ENCODE results near the gene CDH13.

CDH13 gene

GRCh38 chr16:82841108-82841507 lies 214.3 kb downstream of the CDH13 start:
- no peaks in the 10 kb centered on the region for H3K27me3 Mint-ChIP-seq (ENCODE audit: low read depth)
- no peak overlapping the region for H3K27ac Mint-ChIP-seq
- H3K36me3 Mint-ChIP-seq (ENCODE audit: low read depth), result no peaks in the 10 kb centered on the region
- H3K4me3 Mint-ChIP-seq, result no peak overlapping the region
- peaks cover 11% of the 10 kb centered on the region for H3K9me3 Mint-ChIP-seq
- H3K4me1 Mint-ChIP-seq (ENCODE audit: low read depth), result no peaks in the 10 kb centered on the region

DNA sequence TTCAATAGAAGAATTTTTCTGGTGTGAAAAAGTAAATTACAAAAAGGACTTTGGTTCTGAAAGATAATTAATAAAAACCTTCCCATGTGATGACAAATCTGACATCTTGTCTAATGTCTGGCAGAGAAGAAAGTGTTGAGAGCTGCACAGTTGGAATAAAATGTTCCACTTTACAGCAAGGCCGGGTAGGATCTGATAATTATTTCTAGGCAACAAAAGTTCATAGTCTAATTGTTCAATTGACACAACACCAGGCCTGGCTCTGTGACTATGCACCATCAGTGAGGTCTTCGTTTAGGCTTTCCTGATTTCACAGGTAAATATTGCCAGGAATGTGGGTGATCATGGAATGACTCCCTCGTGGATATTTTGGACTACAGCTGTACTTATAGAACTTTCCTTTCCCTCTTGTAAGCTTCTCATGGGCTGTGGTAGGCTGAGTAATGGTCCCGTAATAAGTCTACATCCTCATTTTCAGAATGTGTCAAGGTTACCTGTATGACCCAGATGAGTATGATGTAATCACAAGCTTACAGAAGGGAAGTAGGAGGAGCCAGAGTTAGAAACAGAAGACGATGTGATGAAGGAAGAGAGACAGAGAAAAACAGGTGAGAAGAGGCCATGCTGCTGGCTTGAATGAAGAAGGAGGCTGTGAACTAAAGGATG lies 217.0 kb downstream of the CDH13 start:
- H3K9me3 Mint-ChIP-seq, result peaks cover 17% of the 10 kb centered on the region
- H3K27ac Mint-ChIP-seq, result no peak overlapping the region
- H3K4me3 Mint-ChIP-seq, result no peak overlapping the region
- H3K4me1 Mint-ChIP-seq (ENCODE audit: low read depth), result no peaks in the 10 kb centered on the region
- no peaks in the 10 kb centered on the region for H3K36me3 Mint-ChIP-seq (ENCODE audit: low read depth)
- no peaks in the 10 kb centered on the region for H3K27me3 Mint-ChIP-seq (ENCODE audit: low read depth)

- Mint-ChIP-seq H3K4me1 (ENCODE audit: low read depth) (no peaks in the 10 kb centered on the region), H3K9me3 (peaks cover 14% of the 10 kb centered on the region), H3K36me3 (ENCODE audit: low read depth) (no peaks in the 10 kb centered on the region), H3K27ac (no peak overlapping the region), H3K4me3 (no peak overlapping the region), H3K27me3 (ENCODE audit: low read depth) (no peaks in the 10 kb centered on the region)
Observed at GRCh38 chr16:82845116-82845515, 218.3 kb downstream of the CDH13 start.

DNA sequence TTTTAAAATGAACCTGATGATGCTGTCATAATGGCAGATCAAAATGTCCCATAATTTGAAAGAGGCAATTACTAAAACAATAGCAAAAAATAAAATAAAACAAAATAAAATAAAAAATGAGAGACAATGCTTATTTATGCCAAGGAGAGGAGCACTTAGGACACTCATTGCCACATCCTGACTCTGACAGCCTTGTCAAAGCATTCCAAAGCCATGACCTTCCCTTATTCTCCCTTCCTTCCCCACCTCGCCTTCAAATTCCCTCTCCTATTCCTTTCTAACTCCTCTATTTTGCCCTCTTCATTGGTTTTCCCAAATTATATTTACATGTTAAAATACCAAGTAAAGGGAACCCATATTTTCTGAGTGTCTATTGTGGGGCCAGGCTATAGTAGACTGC lies 220.0 kb downstream of the CDH13 start:
- H3K27ac Mint-ChIP-seq, result no peak overlapping the region
- H3K4me3 Mint-ChIP-seq, result no peak overlapping the region
- no peaks in the 10 kb centered on the region for H3K4me1 Mint-ChIP-seq (ENCODE audit: low read depth)
- no peaks in the 10 kb centered on the region for H3K36me3 Mint-ChIP-seq (ENCODE audit: low read depth)
- no peaks in the 10 kb centered on the region for H3K27me3 Mint-ChIP-seq (ENCODE audit: low read depth)
- H3K9me3 Mint-ChIP-seq, result peaks cover 14% of the 10 kb centered on the region

- no peaks in the 10 kb centered on the region for H3K27me3 Mint-ChIP-seq (ENCODE audit: low read depth)
- H3K27ac Mint-ChIP-seq, result no peak overlapping the region
- peaks cover 14% of the 10 kb centered on the region for H3K9me3 Mint-ChIP-seq
- no peaks in the 10 kb centered on the region for H3K4me1 Mint-ChIP-seq (ENCODE audit: low read depth)
- H3K36me3 Mint-ChIP-seq (ENCODE audit: low read depth), result no peaks in the 10 kb centered on the region
- H3K4me3 Mint-ChIP-seq, result no peak overlapping the region
Observed at GRCh38 chr16:82848013-82848412, 221.2 kb downstream of the CDH13 start.

- no peak overlapping the region for H3K4me3 Mint-ChIP-seq
Observed at GRCh38 chr16:82852388-82853008, 225.7 kb downstream of the CDH13 start.

GRCh38 chr16:82855471-82855870 lies 228.7 kb downstream of the CDH13 start:
- Mint-ChIP-seq H3K36me3 (ENCODE audit: low read depth) (no peaks in the 10 kb centered on the region), H3K4me3 (no peak overlapping the region), H3K27ac (no peak overlapping the region), H3K9me3 (peaks cover 5% of the 10 kb centered on the region), H3K27me3 (ENCODE audit: low read depth) (no peaks in the 10 kb centered on the region), H3K4me1 (ENCODE audit: low read depth) (no peaks in the 10 kb centered on the region)

More at GRCh38 chr16:82852388-82853008, 225.7 kb downstream of the CDH13 start:
- H3K27me3 Mint-ChIP-seq (ENCODE audit: low read depth), result no peaks in the 10 kb centered on the region
- H3K4me1 Mint-ChIP-seq (ENCODE audit: low read depth), result no peaks in the 10 kb centered on the region
- H3K9me3 Mint-ChIP-seq, result peaks cover 5% of the 10 kb centered on the region
- H3K36me3 Mint-ChIP-seq (ENCODE audit: low read depth), result no peaks in the 10 kb centered on the region
- H3K27ac Mint-ChIP-seq, result no peak overlapping the region

DNA sequence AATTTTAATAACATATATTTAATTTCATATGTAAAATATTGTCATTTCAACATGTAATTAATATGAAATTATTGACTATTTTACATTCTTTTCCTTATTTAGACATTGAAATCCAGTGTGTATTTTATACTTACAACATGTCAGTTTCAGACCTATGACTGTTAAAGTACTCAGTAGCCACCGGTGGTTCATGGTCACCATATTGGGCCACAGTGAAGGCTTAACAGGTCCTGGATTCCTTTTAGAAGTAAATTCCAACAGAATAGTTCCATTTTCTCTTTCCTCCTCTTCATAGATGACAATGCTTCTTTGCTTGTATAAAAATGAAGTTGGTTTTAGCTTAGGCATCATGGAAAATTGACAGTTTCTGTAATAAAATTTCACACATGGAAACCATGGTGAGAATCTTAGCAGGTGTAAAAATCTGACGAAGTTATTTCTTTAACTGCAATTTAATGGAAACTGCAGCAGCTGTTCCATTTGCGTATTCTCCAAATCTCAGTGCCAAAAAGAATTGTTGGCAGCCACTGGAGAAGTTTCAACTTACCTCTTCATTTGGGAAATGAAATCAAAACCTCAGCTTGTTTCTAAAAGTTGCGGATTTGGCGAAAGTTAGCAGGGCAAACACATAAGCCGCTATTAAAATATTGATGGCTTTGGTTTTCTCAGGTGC lies 231.1 kb downstream of the CDH13 start:
- no peaks in the 10 kb centered on the region for H3K4me1 Mint-ChIP-seq (ENCODE audit: low read depth)
- H3K27ac Mint-ChIP-seq, result no peak overlapping the region
- no peak overlapping the region for H3K4me3 Mint-ChIP-seq
- H3K9me3 Mint-ChIP-seq, result peaks cover 7% of the 10 kb centered on the region
- no peaks in the 10 kb centered on the region for H3K36me3 Mint-ChIP-seq (ENCODE audit: low read depth)
- H3K27me3 Mint-ChIP-seq (ENCODE audit: low read depth), result no peaks in the 10 kb centered on the region

- H3K4me3 Mint-ChIP-seq, result no peak overlapping the region
- no peaks in the 10 kb centered on the region for H3K36me3 Mint-ChIP-seq (ENCODE audit: low read depth)
- H3K27ac Mint-ChIP-seq, result no peak overlapping the region
- H3K27me3 Mint-ChIP-seq (ENCODE audit: low read depth), result no peaks in the 10 kb centered on the region
- no peaks in the 10 kb centered on the region for H3K4me1 Mint-ChIP-seq (ENCODE audit: low read depth)
- peaks cover 7% of the 10 kb centered on the region for H3K9me3 Mint-ChIP-seq
Observed at GRCh38 chr16:82859662-82860061, 232.9 kb downstream of the CDH13 start.

GRCh38 chr16:82860071-82860470 lies 233.3 kb downstream of the CDH13 start:
- H3K4me3 Mint-ChIP-seq, result no peak overlapping the region
- H3K27ac Mint-ChIP-seq, result no peak overlapping the region
- no peaks in the 10 kb centered on the region for H3K4me1 Mint-ChIP-seq (ENCODE audit: low read depth)
- peaks cover 7% of the 10 kb centered on the region for H3K9me3 Mint-ChIP-seq
- H3K36me3 Mint-ChIP-seq (ENCODE audit: low read depth), result no peaks in the 10 kb centered on the region
- H3K27me3 Mint-ChIP-seq (ENCODE audit: low read depth), result no peaks in the 10 kb centered on the region

- Mint-ChIP-seq H3K36me3 (ENCODE audit: low read depth) (no peaks in the 10 kb centered on the region), H3K9me3 (peaks cover 10% of the 10 kb centered on the region), H3K4me3 (no peak overlapping the region), H3K27me3 (ENCODE audit: low read depth) (no peaks in the 10 kb centered on the region), H3K27ac (no peak overlapping the region), H3K4me1 (ENCODE audit: low read depth) (no peaks in the 10 kb centered on the region)
Observed at GRCh38 chr16:82862057-82862456, 235.3 kb downstream of the CDH13 start.

- Mint-ChIP-seq H3K27ac (no peak overlapping the region), H3K4me3 (no peak overlapping the region), H3K27me3 (ENCODE audit: low read depth) (no peaks in the 10 kb centered on the region), H3K36me3 (ENCODE audit: low read depth) (no peaks in the 10 kb centered on the region), H3K9me3 (peaks cover 17% of the 10 kb centered on the region), H3K4me1 (ENCODE audit: low read depth) (no peaks in the 10 kb centered on the region)
Observed at GRCh38 chr16:82864332-82865040, 237.7 kb downstream of the CDH13 start.

DNA sequence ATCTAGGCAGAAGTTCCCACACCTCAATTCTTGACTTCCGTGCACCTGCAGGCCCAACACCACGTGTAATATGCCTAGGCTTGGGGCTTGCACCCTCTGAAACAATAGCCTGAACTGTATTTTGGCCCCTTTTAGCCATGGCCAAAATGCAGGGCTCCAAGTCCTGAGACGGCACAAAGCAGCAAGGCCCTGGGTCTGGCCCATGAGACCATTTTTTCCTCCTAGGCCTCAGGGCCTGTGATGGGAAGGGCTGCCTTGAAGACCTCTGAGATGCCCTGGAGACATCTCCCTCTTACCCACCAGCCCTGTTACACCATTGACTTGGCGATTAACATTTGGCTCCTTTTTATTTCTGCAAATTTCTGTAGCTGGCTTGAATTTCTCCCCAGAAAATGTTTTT lies 238.6 kb downstream of the CDH13 start:
- H3K4me3 Mint-ChIP-seq, result no peak overlapping the region
- no peaks in the 10 kb centered on the region for H3K36me3 Mint-ChIP-seq (ENCODE audit: low read depth)
- H3K27me3 Mint-ChIP-seq (ENCODE audit: low read depth), result no peaks in the 10 kb centered on the region
- H3K27ac Mint-ChIP-seq, result no peak overlapping the region
- no peaks in the 10 kb centered on the region for H3K4me1 Mint-ChIP-seq (ENCODE audit: low read depth)
- H3K9me3 Mint-ChIP-seq, result peaks cover 17% of the 10 kb centered on the region

GRCh38 chr16:82867485-82867884 lies 240.7 kb downstream of the CDH13 start:
- peaks cover 5% of the 10 kb centered on the region for H3K27me3 Mint-ChIP-seq (ENCODE audit: low read depth)
- H3K4me3 Mint-ChIP-seq, result no peak overlapping the region
- no peak overlapping the region for H3K27ac Mint-ChIP-seq
- peaks cover 19% of the 10 kb centered on the region for H3K9me3 Mint-ChIP-seq
- H3K4me1 Mint-ChIP-seq (ENCODE audit: low read depth), result no peaks in the 10 kb centered on the region
- no peaks in the 10 kb centered on the region for H3K36me3 Mint-ChIP-seq (ENCODE audit: low read depth)

DNA sequence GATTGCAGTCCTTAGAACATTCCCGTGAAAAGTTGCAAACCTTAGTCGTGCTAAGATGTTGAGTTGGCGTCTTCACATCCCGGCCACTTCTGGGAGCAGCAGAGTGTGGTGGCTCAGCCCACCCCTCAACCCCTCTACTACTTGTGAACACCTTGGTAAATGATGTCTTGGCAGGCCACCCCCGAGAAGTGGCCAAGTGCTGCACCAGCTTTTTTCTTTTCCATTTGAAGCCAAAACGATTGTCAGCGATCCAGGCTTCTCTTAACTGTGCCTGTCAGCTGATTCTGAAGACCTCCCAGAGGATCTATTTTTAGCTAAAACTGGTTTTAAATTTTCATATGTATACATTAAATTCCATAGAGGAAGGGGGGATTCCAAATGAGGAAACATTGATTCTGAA lies 247.5 kb downstream of the CDH13 start:
- peaks cover 5% of the 10 kb centered on the region for H3K9me3 Mint-ChIP-seq
- H3K4me1 Mint-ChIP-seq (ENCODE audit: low read depth), result no peaks in the 10 kb centered on the region
- H3K27me3 Mint-ChIP-seq (ENCODE audit: low read depth), result peaks cover 5% of the 10 kb centered on the region
- no peak overlapping the region for H3K4me3 Mint-ChIP-seq
- H3K36me3 Mint-ChIP-seq (ENCODE audit: low read depth), result no peaks in the 10 kb centered on the region
- H3K27ac Mint-ChIP-seq, result no peak overlapping the region
